ENCODE measurements around the gene GLTP. TPM values are rescaled to one million over a fixed set of nuclear protein-coding genes. Genes with fewer than 3 reads are reported as not detected.

GLTP gene
- total RNA-seq, 3 donors from 2014 or later, result 38.2 to 53.1 (median 40.1) TPM

GRCh38 chr12:109822951-109823411, 57.4 kb downstream of the GLTP start:
- Histone ChIP-seq H3K9me3 (no peaks in the 10 kb centered on the region), H3K4me3 (no peak overlapping the region), H3K4me1 (peaks cover 0 to 31% of the 10 kb centered on the region in 2 donors), H3K27me3 (no peaks in the 10 kb centered on the region), H3K36me3 (no peaks in the 10 kb centered on the region), H3K27ac (peak overlapping the region; percentile 74 to 78)
- TF ChIP-seq POLR2AphosphoS5 (IDR thresholded peaks at IDR 0.05) (no peak), POLR2A (IDR thresholded peaks at IDR 0.05) (no peak)
- TF ChIP-seq, protein P1, sequence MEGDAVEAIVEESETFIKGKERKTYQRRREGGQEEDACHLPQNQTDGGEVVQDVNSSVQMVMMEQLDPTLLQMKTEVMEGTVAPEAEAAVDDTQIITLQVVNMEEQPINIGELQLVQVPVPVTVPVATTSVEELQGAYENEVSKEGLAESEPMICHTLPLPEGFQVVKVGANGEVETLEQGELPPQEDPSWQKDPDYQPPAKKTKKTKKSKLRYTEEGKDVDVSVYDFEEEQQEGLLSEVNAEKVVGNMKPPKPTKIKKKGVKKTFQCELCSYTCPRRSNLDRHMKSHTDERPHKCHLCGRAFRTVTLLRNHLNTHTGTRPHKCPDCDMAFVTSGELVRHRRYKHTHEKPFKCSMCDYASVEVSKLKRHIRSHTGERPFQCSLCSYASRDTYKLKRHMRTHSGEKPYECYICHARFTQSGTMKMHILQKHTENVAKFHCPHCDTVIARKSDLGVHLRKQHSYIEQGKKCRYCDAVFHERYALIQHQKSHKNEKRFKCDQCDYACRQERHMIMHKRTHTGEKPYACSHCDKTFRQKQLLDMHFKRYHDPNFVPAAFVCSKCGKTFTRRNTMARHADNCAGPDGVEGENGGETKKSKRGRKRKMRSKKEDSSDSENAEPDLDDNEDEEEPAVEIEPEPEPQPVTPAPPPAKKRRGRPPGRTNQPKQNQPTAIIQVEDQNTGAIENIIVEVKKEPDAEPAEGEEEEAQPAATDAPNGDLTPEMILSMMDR (IDR thresholded peaks at IDR 0.05), result no peak
- DNase-seq (ENCODE audit: low spot score in 2 of 2), result peak; percentile 60 to 79
- intact Hi-C loops (cut with DNase I; ENCODE audit: low total_unique reads), result no loop called here

- H3K9me3 ChIP-seq, result no peaks in the 10 kb centered on the region
- H3K4me1 ChIP-seq, result peaks cover 0 to 31% of the 10 kb centered on the region in 2 donors
- TF ChIP-seq POLR2AphosphoS5 (IDR thresholded peaks at IDR 0.05) (no peak), POLR2A (IDR thresholded peaks at IDR 0.05) (no peak)
- TF ChIP-seq, protein P1 (IDR thresholded peaks at IDR 0.05), result no peak
- no peaks in the 10 kb centered on the region for H3K27me3 ChIP-seq
- DNase-seq (ENCODE audit: low spot score in 2 of 2), result no peak
- H3K36me3 ChIP-seq, result no peaks in the 10 kb centered on the region
- intact Hi-C loops (cut with DNase I; ENCODE audit: low total_unique reads), result no loop called here
- no peak overlapping the region for H3K4me3 ChIP-seq
- peak overlapping the region; percentile 74 to 78 for H3K27ac ChIP-seq
Observed at GRCh38 chr12:109822416-109822815, 57.9 kb downstream of the GLTP start.

DNA sequence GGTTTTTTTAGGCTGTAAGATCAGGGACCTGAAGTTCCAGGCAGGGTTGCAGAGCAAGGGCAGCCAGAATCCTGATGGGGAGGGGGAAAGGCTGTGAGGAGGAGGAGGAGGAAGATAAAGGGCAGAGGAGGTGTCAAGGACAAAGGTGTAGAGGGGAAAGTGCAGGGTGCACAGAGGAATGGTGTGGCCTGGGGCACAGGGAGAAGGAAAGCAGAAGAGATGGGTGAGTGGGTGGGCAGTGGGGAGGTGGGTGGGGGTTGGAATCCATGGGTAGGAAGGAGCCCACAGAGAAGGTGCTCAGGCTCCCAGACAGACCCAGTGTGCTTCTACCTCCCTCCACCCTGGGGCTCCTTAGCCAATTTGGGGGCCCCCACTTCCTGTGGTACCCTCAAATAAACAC, 58.4 kb downstream of the GLTP start:
- no peak overlapping the region for H3K4me3 ChIP-seq
- H3K27me3 ChIP-seq, result no peaks in the 10 kb centered on the region
- no peaks in the 10 kb centered on the region for H3K9me3 ChIP-seq
- peak overlapping the region; percentile 74 to 78 for H3K27ac ChIP-seq
- TF ChIP-seq, protein P1 (IDR thresholded peaks at IDR 0.05), result no peak
- TF ChIP-seq POLR2AphosphoS5 (IDR thresholded peaks at IDR 0.05) (no peak), POLR2A (IDR thresholded peaks at IDR 0.05) (no peak)
- no peak for DNase-seq (ENCODE audit: low spot score in 2 of 2)
- intact Hi-C loops (cut with DNase I; ENCODE audit: low total_unique reads), result no loop called here
- H3K4me1 ChIP-seq, result peaks cover 0 to 31% of the 10 kb centered on the region in 2 donors
- no peaks in the 10 kb centered on the region for H3K36me3 ChIP-seq

DNA sequence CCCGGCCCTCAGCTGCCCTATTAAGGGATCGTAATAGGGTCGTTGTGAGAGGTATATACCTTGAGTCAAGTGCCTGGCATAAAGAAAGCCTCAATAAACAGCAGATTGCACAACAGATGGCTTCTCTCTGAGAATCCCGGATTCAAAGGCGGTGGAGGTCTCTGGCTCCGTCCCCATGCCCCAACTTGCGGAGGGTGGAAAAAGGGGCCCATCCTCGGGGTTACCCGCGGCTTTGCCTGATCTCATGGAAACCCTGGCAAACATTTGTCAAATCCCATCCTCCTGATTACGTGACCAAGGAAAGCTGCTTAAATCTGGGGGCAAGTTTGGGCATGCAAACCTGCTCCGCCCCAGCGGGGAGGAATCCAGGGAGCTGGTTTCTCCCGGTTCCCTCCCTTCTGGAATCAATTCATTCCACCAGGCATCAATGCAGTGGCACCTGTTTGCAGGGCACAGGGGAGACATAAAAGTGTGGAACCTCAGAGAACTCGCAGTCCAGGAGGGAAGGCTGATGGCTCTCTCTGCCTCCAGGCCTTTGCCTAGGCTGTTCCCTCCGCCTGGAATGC, 59.4 kb downstream of the GLTP start:
- Histone ChIP-seq H3K36me3 (no peaks in the 10 kb centered on the region), H3K27me3 (no peaks in the 10 kb centered on the region), H3K4me3 (peak overlapping the region in 1 of 3 donors; percentile 15), H3K27ac (peak overlapping the region; percentile 62 to 78), H3K4me1 (peaks cover 0 to 31% of the 10 kb centered on the region in 2 donors), H3K9me3 (no peaks in the 10 kb centered on the region)
- peak in 1 of 2 donors; percentile 59 for DNase-seq (ENCODE audit: low spot score in 2 of 2)
- TF ChIP-seq, protein P1 (IDR thresholded peaks at IDR 0.05), result no peak
- TF ChIP-seq POLR2A (IDR thresholded peaks at IDR 0.05), result no peak
- TF ChIP-seq POLR2AphosphoS5 (IDR thresholded peaks at IDR 0.05), result no peak
- intact Hi-C loops (cut with DNase I; ENCODE audit: low total_unique reads), result no loop called here

DNA sequence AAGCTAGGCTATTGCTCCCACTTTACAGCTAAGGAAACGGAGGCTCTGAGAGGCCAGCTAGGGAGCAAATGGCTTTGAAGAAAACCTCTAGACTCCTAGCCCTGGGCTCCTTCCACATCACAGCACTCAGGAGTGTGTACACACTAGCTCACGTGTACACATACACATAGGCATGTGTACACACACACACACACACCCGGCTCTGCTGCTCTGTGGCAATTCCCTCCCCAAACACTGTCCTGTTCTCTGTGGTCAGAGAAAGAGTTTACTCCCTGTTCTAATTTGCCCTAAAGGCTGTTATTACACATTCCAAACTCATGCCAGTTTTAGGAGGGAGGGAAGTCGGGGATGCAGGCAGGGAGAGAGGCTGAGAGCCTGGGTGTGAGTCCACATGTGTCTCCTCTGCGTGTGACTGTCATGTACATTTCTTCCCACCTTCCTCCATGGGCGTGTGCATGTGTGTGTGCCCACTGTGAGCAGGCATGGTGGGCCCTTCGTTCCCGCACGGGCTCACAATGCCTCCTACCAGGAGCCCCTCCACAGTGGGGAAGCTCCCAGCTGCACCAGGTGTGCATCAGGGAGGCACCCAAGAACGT, 61.3 kb downstream of the GLTP start:
- Histone ChIP-seq H3K9me3 (no peaks in the 10 kb centered on the region), H3K4me1 (peaks cover 0 to 31% of the 10 kb centered on the region in 2 donors), H3K27ac (peak overlapping the region; percentile 52 to 78), H3K36me3 (no peaks in the 10 kb centered on the region), H3K4me3 (no peak overlapping the region), H3K27me3 (no peaks in the 10 kb centered on the region)
- peak; percentile 65 to 73 for DNase-seq (ENCODE audit: low spot score in 2 of 2)
- TF ChIP-seq, protein P1 (IDR thresholded peaks at IDR 0.05), result no peak
- TF ChIP-seq POLR2AphosphoS5 (IDR thresholded peaks at IDR 0.05), result peak in 1 of 3 donors; percentile 17
- intact Hi-C loops (cut with DNase I; ENCODE audit: low total_unique reads), result no loop called here
